GM12874 (cell line): ENCODE measurements around the gene AFF2.

Experiments used
- CTCF ChIP-seq: IDR thresholded peaks from 2 replicates; pipeline ENCODE4 v1.5.1; 2011; ENCODE audit warnings: low read depth, mild to moderate bottlenecking, control low read depth, low read length, moderate library complexity; ENCODE audit not compliant: insufficient read depth

AFF2 gene

GRCh38 chrX:148854306-148854705 is 353.9 kb downstream of the AFF2 start:
- TF ChIP-seq CTCF = no peak

- TF ChIP-seq CTCF = no peak
Observed at GRCh38 chrX:148856505-148856904, 356.1 kb downstream of the AFF2 start.

- no peak for TF ChIP-seq CTCF
Observed at GRCh38 chrX:148865277-148866210, 365.1 kb downstream of the AFF2 start.

- TF ChIP-seq CTCF = no peak
Observed at GRCh38 chrX:148867596-148867995, 367.2 kb downstream of the AFF2 start.

- no peak for TF ChIP-seq CTCF
Observed at GRCh38 chrX:148871422-148872160, 371.2 kb downstream of the AFF2 start.

- TF ChIP-seq CTCF = no peak
Observed at GRCh38 chrX:148872161-148872535, 371.7 kb downstream of the AFF2 start.

GRCh38 chrX:148872881-148873280 is 372.5 kb downstream of the AFF2 start:
- TF ChIP-seq CTCF = no peak
